Raji (cell line): ENCODE data around the gene OVCH1.

Source experiments
- POLR2A ChIP-seq: IDR thresholded peaks from 2 replicates; pipeline ENCODE4 v1.6.1; 2011; ENCODE audit warnings: low read depth, low read length, control low read depth; ENCODE audit not compliant: insufficient read depth

Gene OVCH1

GRCh38 chr12:29497588-29497987 is at the start of gene OVCH1:
TSS of gene OVCH1 (minus strand) at chr12:29497686. CDS start at chr12:29497686, 0 bp downstream.
- TF ChIP-seq POLR2A: no peak

GRCh38 chr12:29547151-29547632 is 49.7 kb upstream of the OVCH1 start:
- no peak for TF ChIP-seq POLR2A

- TF ChIP-seq POLR2A: no peak
Measured at GRCh38 chr12:29546000-29546399, 48.5 kb upstream of the OVCH1 start.

DNA sequence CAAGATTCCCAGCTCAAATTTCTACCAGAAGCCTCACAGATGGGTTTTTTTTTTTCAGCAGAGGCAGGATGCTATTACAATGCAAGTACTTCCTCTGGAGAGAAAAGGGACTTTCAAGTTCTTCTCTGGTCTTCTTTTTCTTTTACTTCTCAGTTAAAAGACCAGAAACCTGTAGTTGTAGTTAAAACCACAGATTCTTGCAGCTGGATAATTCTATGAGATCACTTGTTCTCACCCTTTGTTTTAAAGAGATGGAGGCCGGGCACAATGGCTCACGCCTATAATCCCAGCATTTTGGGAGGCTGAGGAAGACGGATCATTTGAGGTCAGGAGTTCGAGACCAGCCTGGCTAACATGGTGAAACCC is 47.6 kb upstream of the OVCH1 start:
- no peak for TF ChIP-seq POLR2A

DNA sequence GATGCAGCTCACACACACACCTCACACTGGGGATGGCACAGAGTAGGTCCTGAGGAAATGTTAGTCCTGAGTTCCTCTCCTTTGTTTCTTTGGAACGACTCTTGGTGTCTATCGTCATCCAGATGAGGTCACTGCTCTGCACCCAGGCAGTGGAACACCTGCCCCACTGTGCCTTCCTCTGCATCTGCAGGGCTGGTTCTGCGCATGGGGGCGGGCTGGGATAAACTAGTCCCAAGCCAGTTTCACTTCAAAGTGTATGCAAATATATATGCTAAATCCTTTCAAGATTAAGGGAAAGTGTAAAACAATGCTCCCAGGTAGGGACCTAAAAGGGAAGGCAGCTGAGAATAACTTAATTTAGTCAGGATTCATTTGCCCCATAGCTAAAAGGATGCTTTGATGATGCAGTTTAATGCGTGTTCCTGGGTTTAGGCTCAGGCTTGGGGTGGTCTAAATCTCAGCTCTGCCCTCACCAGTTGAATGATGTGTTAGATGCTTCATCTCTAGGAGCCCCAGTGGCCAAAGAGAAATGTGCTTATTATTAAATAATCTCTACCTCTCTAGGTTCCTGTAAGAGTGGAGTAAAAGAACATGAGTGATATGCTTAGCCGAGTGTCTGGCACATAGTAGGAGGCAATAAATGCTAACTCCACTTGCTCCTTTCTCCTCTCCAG is 47.1 kb upstream of the OVCH1 start:
- no peak for TF ChIP-seq POLR2A

DNA sequence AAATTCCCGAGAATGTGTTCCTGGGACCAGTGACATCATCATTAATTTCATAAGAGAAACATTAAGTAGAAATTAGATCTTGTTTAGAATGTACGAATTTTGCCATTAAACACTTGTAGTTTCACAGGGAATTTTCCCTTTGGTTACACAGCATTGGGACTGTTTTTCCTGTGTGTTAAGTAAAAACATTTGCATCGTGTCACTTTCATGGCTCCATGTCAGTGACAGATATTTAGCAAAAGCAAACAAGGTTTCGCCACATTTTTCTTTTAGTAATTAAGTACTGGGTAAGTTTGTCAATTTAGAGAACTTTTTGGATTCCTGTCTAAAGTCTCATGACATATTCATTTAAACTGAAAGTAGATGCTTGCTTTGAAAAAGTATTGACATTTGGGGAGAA is 45.5 kb upstream of the OVCH1 start:
- TF ChIP-seq POLR2A: no peak

DNA sequence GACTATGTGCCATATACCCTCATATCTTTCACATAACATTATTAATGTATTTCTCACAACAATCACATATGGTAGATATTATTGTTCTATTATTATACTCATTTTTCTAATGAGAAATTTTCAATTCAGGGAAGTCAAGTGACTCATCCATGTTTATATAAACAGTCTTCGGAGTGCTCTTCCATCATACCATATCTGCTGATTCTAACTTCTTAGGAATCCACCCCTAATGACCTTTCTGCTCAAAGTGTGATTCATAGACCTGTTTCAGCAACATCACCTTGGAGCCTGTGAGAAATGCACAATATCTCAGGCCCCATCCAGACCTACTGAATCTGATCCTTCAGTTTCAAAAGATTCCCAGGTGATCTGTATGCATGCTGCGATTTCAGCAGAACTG is 39.8 kb upstream of the OVCH1 start:
- TF ChIP-seq POLR2A: no peak

- no peak for TF ChIP-seq POLR2A
Measured at GRCh38 chr12:29534935-29535334, 37.4 kb upstream of the OVCH1 start.

DNA sequence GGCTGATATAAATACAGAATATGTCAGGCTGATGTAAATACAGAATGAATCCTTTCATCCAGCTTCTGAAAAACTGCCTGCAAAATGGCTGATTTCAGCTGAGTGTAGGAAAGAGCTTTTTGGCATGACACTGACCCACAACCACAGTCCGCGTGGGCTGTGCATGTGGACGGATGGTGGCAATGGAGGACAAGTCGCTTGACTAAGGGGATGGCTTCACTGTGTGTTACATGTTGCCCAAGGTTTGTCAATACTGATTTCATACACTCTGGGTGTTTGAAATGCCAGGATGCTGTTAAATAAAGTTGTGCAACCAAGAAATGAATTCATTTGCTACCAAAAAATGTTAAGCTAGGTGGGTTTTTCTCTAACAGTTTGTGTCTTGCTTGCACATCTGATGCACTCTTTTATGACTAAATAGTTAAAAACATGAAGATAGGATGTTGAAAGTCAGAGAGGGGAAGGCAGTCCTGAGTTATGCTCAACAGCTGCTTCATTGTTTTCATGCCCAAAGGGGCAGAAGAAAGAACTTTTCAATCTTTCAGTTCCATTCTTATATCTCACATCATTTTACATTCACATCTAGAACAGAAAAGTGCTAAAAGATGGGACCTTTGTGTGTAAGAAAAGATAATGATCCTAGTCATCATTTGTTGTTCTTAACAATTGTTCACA is 36.5 kb upstream of the OVCH1 start:
- TF ChIP-seq POLR2A: no peak

DNA sequence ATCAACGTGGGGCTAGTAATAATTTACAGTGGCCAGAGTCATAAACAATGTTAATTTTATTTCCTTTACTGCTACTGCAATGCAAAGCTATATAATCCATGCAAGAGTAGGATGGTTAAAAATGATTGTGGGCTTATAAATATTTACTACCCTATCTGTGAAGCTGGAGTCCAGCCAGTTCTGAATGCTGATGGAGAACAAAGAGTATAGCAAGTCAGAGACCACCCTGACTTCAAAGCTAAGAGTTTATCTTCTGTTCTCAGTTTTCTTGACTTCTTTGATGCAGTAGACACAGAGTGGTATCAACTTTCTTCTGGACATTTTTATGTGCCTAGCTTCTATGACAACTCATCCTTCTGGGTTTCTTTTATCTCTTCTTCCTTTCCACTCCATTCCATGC is 34.0 kb upstream of the OVCH1 start:
- TF ChIP-seq POLR2A: no peak

DNA sequence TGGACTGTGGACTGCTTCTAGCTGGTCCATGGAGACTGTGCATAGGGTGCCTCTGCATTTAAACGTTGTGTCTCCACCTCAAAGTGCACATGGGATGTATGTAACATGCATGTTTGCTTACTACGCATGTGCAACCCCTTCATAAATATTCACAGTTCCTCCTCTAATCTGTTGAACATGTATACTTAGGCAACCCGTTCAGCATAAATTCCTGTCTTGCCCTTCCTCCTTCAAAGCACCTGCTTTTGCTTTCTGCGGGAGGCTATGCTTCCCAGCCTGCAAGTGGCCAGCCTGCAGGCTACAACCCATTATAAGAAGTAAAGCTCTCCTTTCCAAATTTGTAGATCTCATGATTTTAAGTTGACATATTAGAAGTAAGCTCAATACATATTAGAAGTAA is 33.0 kb upstream of the OVCH1 start:
- TF ChIP-seq POLR2A: no peak

GRCh38 chr12:29528161-29528560 is 30.7 kb upstream of the OVCH1 start:
- TF ChIP-seq POLR2A: no peak

- TF ChIP-seq POLR2A: no peak
Measured at GRCh38 chr12:29521951-29522350, 24.5 kb upstream of the OVCH1 start.

- no peak for TF ChIP-seq POLR2A
Measured at GRCh38 chr12:29519585-29520182, 22.2 kb upstream of the OVCH1 start.

DNA sequence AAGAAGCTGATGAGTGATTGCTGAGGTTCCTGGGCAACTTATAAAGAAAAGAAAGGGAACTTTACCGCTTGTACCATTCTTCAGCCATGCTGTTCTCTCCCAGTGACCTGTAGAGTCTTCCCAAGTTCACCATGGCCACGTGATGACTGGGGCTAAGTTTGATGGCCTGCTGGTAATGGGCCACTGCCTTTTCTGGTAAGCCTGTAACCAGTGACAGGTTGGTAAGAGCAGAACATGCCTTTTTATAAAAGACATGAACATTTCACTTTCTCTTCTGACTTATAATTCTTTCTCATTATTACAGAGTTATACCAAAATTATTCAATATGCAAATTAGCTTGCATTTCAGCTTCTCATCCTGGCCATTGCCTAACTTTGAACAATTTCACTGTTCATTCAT is 20.9 kb upstream of the OVCH1 start:
- TF ChIP-seq POLR2A: no peak

DNA sequence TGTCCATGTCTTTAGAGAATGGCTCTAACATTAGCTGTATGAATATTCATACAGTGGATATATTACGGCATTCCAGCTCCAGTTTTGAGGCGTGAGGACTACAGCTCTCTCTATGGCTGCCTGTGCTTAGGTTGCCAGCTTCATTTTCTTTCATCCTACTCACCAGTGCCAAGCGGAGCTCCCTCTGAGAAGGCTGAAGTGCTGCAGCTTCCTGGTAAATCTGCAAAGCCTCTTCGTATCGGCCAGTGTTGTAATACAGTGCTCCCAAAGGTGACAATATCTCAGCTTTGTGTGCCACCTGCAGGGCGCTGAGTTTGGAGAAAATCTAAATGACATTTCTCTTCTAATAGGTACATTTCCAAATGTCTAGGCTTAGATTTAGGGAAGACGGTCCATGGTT is 19.8 kb upstream of the OVCH1 start:
- no peak for TF ChIP-seq POLR2A
